ENCODE results near the gene CLEC4D.
"Not testable (repeated sequence)": the region's sequence is repeated elsewhere in the genome, so short reads cannot be mapped to it uniquely, and the experiment has no call there.

CLEC4D gene

DNA sequence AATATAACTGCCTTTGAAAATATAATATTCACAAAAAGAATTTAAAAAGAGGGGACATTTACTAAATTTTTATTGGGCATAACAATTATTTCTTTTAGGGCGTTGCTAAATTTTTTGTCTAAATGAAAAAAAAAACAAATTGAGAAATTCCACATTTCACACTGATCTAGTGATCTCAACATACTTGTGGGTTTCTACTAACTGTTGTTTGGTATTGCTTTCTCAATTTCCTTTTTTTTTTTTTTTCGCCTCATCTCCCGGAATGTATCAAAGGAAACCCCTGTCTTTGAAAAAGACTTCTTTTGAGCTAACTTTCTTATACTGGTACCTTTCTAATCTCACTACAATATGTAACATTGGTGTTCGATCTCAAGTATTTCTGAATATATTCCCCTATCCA lies at the start of gene CLEC4D:
CLEC4D (plus strand) TSS at position 248 of the 400 bp plus-strand sequence. CDS start 230 bp downstream, outside the sequence.
- no peak for DNase-seq (ENCODE audit: low spot score)

GRCh38 chr12:8465301-8465996 lies 47.9 kb upstream of the CLEC4D start:
- DNase-seq (ENCODE audit: low spot score), result no peak

GRCh38 chr12:8466241-8466640 lies 47.1 kb upstream of the CLEC4D start:
- DNase-seq (ENCODE audit: low spot score), result no peak

- no peak for DNase-seq (ENCODE audit: low spot score)
Observed at GRCh38 chr12:8471090-8471489, 42.2 kb upstream of the CLEC4D start.

DNA sequence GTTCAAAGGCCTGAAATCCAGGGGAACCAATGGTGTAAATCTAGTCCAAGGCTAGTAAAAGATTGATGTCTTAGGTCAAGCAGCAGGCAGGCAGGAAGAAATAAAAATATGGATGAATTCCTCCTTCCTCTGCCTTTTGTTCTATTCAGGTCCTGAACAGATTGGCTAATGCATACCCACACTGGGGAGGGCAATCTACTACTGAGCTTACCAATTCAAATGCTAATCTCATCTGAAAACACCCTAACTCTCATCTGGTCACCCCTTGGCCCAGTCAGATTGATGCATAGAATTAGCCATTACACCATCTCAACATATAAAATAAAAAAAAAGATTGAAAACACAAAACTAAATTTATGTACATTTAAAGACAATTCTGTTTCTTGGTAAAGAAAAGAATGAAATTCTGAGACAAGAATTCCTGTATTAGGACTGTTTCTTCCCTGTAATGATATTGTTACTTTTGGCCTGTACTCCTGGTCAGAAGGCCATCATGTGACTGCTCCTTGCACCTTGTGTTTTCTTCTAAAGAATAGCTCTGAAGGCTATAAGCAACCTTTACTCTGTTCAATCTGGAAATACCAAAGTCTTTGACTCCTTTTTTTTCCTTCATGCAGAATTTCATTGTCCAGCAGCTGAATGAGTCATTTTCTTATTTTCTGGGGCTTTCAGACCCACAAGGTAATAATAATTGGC lies 37.6 kb upstream of the CLEC4D start:
- no peak for DNase-seq (ENCODE audit: low spot score)

GRCh38 chr12:8482571-8483061 lies 30.7 kb upstream of the CLEC4D start:
- no peak for DNase-seq (ENCODE audit: low spot score)

DNA sequence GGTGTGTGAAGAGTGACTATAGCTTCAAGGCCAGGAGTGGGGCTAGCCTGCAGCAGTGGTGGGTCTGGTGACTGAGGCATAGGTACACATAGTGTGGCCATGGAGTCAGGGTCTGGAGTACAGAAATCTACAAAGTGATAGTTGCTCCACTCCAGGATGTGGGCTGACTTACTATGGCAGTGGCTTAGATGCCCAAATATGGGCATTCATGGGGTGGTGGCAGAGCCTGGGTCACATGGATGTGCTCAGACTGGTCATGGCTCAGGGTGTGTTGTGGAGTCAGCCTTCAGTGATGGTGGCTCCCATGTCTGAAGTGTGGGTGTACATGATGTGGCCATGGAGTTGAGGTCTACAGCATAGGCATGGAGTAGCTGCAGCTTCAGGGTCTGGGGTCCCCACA lies 30.2 kb upstream of the CLEC4D start:
- no peak for DNase-seq (ENCODE audit: low spot score)

- DNase-seq (ENCODE audit: low spot score), result no peak
Observed at GRCh38 chr12:8491646-8492530, 21.4 kb upstream of the CLEC4D start.

DNA sequence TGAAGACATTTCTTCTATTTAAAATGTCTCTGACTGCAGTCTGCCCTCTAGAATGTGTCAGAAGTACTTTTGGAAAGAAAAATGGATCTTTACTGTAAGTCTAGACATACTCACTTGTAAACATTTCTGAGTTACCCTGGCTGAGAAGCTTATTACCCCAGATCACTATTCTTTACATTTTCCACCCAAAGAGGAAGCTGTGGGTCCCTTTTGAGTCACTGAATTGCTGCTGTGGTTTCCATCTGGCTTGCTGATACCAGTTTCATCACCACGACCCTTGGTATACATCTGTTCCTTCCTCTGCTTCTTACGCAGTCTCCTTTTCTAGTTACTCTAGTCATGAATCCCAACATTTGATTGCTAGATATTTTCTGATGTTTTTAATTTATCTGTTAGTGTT lies 20.2 kb upstream of the CLEC4D start:
- DNase-seq (ENCODE audit: low spot score), result no peak

GRCh38 chr12:8495671-8496070 lies 17.6 kb upstream of the CLEC4D start:
- DNase-seq (ENCODE audit: low spot score), result not testable (repeated sequence)

GRCh38 chr12:8496074-8496473 lies 17.2 kb upstream of the CLEC4D start:
- not testable (repeated sequence) for DNase-seq (ENCODE audit: low spot score)

- no peak for DNase-seq (ENCODE audit: low spot score)
Observed at GRCh38 chr12:8499616-8500015, 13.7 kb upstream of the CLEC4D start.

DNA sequence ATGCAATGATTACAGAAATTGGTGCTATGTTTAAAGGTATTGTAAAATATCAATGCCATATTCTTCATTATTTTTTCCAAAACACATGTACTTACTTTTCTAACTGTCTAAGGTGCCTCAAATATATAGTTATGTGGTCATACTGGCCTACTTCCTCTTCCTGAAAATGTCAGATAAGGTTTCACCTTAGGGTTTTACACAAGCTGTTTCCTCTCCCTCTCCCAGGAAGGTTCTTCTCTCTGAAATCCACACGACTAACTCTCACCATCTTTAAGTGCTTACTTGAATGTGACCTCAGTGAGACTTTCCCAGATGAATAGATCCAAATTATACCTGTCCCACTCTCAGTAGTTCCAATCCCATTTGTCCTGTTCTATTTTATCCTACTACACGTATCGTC lies 11.6 kb upstream of the CLEC4D start:
- no peak for DNase-seq (ENCODE audit: low spot score)

DNA sequence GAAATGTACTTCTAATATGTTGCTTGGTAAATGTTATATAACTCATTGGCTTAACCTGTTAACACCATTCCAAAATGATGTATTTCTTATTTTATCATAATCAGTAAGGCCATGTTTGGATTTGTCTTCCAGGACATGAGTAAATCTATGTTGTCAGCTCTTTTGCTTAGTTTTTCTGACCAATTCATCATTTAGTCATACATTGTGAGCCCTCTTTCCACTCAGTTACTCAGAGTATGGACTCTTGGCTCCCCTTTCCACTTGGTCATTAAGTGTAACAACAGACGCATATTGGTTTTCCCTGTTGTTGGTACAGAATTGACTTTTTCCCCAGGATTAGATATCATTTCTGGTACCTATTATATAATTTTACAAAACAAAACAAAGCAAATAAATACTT lies 9.0 kb upstream of the CLEC4D start:
- DNase-seq (ENCODE audit: low spot score), result no peak

DNA sequence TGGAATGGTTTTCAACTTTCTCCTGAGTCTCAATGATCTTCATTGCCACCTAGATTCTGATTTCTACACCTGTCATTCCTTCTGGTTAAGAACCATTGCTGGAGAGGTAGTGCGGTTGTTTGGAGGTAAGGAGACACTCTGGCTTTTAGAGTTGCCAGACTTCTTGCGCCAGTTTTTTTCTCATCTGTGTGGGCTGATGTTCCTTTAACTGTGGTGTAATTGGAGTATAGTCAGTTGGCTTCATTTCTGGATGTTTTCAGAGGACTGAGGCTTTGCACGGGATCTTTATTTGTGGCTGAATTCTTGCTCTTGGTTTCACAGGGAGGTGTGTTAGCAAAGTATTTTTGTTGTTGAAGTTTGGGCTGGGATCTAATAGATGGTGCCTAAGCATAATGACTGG lies 5.7 kb upstream of the CLEC4D start:
- DNase-seq (ENCODE audit: low spot score), result no peak

GRCh38 chr12:8508223-8508622 lies 5.1 kb upstream of the CLEC4D start:
- no peak for DNase-seq (ENCODE audit: low spot score)

- no peak for DNase-seq (ENCODE audit: low spot score)
Observed at GRCh38 chr12:8508910-8509841, 4.1 kb upstream of the CLEC4D start.

- no peak for DNase-seq (ENCODE audit: low spot score)
Observed at GRCh38 chr12:8517971-8518370, 4.7 kb downstream of the CLEC4D start.

- no peak for DNase-seq (ENCODE audit: low spot score)
Observed at GRCh38 chr12:8519171-8519570, 5.9 kb downstream of the CLEC4D start.

DNA sequence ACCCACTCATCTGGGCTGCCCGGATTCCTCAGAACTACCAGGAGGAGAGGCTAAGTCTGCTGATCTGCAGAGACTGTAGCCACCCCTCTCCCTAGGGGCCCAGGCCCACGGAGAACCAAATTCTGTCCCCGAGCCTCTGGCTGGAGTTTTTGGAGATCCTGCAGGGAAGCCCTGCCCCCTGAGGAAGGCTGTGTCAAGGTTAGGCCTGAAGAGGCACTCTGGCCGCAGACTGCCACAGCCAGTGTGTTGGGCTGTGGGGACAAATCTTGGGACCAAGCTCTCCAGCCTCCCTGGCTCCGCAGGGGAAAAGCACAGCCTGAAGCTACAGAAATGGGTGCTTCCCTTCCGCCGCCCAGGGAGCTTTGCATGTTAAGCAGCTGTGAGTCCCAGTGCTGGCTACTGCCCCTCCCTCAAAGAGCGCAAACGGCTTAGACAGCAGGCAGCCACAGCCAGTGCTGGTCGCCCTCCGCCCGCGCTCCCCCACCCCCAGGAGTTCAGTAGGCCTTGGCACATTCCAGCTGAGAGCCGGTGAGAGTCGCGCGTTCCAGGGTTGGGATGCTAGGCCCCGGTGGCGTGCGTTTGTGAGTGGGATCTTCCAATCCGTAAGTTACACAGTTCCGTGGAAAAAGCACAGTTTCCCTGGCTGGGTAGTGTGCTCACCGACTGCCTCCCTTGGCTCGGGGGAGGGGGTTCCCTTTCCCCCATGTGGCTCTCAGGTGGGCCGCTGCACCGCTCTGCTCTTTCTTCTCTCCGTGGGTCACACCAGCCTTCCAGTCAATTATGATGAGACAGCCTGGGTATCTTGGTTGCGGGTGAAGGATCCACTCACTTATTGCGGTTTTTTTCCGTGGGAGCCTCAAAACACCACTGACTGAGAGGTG lies 14.2 kb downstream of the CLEC4D start:
- DNase-seq (ENCODE audit: low spot score), result no peak
